Stimulated activated naive CD8-positive, alpha-beta T cell treated with anti-CD3 and anti-CD28 coated beads, Interleukin-15, Interleukin-2, amounts not matched to agents 100 U/mL and 50 U/mL, for 24 hours (primary cell): ENCODE data around the gene PTPRG.

Experiments used
- ATAC-seq: fragments of 150-1000 bp; cut with Tn5 transposase; one replicate; pipeline ENCODE4 v1.10.0; 2021
- DNase-seq: peaks from one replicate; pipeline ENCODE4 v3.0.0; 2021

PTPRG gene

DNA sequence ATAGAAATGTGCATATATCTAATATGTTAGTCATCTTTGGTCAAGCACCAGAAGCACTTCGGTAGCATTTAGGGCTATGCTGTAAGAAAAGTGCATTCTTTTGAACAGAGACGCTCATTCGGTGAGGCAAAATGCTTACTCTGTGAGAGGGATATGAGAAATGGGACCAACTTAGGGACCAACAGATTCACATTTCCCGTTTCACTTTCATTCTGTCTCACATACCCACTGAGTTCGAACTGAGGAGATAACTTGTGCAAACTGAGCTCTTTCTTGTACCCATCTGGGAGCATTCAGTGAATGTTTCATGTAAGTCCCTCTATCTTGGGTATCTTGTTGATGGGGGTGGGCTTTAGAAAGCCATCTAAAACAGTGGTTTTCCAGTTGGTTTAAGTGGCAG lies 676.6 kb downstream of the PTPRG start:
- ATAC-seq, result no peak

DNA sequence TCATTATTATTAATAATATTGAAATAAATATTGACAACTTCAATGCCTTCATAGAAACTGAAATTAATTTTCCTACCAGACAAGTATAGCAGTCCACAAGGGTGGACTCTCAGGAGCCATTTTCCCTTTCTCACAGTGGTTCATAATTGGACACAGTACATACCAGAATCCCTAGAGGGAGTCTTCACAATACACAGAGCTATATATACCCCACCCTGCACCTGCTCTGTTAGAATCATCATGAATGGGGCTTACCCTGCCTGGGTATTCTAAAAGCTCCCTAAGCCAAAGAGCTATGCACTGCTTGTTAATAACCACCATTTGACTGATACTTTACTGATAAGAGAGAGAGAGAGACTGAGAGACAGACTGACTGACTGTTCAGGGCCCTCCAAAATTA lies 677.1 kb downstream of the PTPRG start:
- no peak for DNase-seq
- ATAC-seq, result no peak

More for the DNA sequence above, 676.6 kb downstream of the PTPRG start:
- DNase-seq, result no peak

DNA sequence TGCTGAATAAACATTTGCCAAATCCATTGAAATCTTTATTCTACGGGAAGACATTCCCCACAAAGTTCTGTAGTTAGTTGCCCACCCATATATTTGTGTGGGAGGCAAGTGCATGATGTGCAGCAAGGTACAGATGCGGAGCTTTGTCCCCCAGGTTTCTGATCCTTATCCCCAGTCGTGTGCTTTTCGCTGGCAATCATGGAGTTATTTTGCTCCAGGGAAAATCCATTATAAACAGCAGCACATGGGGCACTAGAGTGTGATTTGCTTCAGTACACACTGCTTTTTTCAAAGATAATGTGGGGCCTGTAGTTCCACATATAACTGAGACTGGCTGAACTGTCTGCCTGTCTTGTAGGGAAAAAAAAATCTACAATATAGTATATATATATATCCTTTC lies 679.9 kb downstream of the PTPRG start:
- DNase-seq, result no peak
- no peak for ATAC-seq

DNA sequence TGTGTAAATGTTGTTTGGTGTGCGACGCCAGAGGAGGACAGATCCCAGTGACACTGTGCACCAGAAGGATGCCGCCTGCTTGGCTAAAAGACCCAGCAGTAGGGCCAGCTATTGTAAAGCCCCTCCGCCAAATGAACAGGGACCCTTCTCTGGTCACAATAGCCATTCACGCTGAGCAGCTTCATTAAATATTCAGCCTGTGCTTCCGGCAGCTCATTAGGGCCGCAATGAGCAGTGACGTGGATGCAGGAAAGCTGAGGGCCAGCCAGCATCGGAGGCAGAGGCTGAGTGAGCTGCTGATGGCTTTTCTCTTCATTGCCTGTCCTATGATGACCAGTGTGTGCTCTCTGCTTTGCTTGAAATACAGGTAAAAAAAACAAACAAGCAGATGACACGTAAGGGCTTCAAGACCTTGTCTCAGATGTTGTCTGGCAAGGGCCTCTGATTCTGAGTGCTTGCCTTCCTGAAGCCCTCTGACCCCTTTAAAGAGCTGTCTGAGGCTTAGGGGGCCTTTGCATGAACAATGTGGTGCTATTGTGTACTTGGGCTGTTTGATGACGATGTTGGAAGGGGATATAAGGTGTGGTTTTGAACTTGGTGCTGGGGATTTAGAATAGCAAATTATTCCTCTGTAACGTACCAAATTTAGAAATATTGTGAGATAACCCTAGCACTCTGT lies 681.6 kb downstream of the PTPRG start:
- ATAC-seq, result no peak
- DNase-seq, result no peak

DNA sequence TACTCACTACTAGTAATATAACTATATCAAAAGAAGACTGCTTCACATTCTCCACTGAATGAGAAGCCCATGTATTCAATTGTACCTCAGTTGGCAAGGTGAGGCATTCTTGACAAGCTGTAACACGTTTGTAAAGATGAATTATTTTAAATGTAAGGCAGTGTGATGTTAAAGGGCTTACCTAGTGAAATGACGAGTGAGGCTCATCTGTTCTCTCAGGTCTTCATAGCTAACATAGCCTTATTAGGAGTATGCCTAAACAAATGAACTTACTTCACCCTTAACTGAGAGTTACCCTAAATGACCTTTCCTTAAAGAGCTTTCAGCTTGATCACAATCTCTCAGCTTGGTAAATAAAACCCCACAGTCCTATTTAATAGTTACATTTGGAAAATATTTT lies 684.7 kb downstream of the PTPRG start:
- DNase-seq (no peak), ATAC-seq (no peak)

DNA sequence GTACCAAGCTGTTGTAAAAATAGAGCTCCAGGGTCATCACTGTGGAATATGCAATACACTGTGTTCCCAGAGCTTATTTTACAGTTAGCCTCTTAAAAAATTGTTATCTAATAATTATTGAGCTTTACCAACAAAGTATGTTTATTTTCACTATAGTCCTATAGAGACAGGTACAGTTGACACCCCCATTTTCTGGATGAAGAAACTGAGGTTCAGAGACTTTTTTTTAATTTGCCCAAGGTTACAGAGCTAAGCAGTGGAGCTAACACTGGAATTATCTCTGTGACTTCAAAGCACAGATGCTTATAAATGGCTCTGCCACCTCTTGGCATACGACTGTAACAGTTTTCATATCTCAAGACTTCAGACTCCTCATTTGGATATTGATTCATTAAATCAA lies 685.6 kb downstream of the PTPRG start:
- DNase-seq (no peak), ATAC-seq (no peak)

DNA sequence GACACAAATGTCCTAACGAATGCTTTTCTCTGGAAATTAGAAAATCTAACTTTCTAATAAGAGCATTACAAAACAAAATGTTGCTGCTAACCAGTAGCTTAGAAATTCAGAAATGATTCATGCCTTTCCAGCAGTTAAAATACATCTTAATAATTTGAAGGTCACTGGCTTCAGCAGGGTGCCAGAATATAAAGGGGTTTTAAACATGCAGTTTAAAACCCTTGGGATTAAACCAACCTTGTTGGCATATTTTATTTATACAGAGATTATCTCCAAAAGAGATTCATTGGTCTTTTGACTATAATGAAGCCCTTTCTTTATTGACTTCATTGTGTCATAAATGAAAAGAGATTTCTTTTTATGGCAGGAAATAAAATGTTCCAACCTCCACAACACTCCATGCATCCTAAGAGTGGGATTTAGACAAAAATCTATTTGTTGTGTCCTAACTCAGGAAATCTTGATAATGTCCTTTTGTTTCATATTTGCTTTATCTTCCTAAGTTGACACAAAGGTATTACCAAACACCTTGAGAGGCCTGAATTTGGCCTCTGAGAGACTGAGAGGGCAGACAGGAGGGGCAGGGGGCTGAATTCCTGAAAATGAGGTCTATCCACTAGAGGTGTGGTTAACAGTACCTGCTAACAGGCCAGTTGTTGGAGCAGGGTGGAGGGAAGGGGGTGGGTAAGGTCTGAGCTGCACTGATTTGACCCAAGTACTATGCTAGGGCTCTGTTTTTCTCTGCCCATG lies 687.5 kb downstream of the PTPRG start:
- no peak for DNase-seq
- ATAC-seq, result no peak

DNA sequence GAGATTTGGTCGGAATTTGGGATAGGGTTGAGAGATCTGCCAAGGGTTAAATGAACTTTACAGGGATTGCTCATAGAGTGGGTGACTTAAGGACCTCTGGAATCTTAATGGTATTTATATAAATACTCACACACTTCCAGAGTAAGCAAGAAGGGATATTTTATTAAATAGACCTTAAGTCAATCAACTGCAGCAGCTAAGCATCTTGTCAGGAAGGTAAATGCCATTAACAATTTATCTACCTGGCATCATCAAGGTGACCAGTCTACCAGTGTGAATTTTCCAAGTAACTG lies 688.1 kb downstream of the PTPRG start:
- no peak for ATAC-seq
- no peak for DNase-seq

DNA sequence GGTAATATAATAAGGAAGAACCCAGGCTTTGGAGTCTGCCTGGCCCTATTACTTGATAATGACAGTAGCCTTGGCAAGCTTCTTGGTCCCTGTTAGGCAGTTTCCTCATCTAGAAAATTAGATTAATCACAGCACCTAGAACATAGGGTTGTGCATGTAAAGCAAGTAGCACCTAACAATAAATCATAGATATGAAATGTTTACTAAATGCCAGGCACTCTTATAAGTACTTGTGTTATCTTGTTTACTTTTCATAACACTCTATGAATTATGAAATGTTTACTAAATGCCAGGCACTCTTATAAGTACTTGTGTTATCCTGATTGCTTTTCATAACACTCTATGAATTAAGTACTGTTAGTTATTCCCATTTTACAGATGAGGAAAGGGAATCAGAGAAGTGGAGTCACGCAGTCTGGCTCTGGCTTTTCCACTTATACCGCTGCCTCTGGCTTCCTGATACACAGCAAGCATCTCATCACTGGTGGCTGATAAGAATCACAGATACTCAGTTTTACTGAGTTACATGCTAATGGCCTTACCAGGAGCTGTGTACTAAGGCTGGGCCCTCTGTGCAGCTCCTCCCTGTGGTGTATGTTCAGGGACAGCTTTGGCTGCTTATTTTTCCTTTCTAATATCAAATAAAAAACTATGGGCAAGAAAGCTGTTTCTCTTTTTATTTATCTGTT lies 688.6 kb downstream of the PTPRG start:
- ATAC-seq (no peak), DNase-seq (no peak)

DNA sequence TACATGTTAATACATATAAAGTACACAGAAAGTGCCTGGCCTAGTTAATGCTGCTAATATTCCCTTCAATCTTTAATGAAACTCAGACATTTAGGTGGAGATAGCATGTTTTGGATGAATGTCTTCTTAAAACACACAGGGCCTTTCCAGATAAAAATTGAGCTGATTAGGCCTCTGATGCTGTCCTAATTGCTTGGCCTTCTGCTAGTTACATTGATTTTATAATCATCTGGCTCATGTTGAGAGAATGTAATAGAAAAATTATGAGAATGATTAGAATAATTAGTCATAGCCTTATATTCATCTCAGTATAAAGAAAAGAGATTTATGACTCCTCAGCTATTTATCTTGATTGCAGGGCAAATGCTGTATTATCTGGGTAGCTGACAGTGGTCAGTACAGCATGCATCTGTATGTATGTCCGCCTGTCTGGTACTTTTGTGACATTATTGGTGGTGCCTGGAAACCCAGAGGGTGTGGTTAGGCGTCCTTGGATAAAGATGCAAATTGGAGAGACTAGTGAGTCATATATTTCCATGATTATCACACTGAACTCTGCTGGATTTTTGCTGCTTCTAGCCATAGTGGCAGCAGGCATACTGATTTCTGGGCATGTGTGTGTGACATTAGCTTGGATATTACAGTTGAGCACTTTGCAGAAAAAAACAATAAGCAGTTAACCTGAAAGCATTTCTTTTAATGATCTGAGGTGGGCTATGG lies 691.2 kb downstream of the PTPRG start:
- ATAC-seq, result no peak

DNA sequence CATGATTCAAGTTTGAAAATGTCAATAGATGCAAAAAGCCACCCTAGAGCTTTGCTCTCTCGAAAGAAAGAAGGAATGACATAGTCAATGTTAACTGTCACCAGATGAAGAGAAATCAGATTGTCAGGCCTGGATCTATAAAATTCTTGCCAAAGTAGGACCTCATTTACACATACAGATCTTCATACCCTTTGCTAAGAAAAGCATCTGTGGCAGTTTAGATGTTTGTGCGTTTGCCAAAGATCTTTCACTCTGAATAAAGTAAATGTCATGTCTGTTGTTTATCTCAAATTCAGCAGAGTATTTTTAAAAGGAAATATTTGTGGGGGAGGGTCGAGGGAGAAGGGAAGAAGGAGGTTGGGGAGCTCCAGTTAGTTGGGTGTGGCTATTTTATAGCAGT lies 692.6 kb downstream of the PTPRG start:
- no peak for ATAC-seq
- no peak for DNase-seq

More for the DNA sequence above, 691.2 kb downstream of the PTPRG start:
- no peak for DNase-seq

DNA sequence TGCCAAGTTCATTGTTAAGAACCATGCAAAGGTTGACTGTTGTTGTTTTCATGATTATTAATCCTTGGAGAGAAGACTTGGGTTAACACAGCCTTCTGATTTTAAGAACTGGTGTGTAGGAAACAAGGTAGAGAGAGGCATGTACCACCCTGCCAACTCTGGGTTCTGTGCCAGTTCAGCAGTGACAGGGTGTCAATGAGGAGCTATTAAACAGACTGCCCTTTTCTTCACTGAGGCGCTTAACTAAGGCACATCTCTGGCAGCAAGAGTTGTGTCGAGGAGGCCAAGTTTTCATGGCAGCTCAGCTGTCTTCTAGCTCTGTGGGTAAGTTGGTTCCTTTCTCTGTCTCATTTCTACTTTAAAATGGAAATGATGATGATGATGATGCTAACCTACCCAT lies 694.4 kb downstream of the PTPRG start:
- ATAC-seq, result no peak
- no peak for DNase-seq

DNA sequence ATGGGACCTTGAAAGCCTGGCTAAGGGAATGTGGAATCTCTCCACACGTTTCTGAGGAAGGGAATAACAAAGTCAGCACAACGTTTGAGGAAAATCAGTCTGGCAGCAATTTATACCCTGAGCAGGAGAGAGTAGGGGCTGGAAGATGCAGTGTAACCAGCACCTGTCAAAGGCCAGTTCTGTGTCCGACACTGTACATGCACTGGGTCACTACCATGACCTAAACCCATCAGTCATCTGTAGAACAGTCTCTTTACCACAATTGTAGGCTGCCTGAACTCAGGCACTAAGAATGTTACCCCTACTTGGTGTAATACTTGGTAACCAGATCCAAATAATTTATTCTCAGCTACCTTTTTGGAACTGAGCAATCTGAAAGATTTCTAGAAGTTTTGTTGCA lies 698.6 kb downstream of the PTPRG start:
- DNase-seq, result no peak
- ATAC-seq, result no peak

DNA sequence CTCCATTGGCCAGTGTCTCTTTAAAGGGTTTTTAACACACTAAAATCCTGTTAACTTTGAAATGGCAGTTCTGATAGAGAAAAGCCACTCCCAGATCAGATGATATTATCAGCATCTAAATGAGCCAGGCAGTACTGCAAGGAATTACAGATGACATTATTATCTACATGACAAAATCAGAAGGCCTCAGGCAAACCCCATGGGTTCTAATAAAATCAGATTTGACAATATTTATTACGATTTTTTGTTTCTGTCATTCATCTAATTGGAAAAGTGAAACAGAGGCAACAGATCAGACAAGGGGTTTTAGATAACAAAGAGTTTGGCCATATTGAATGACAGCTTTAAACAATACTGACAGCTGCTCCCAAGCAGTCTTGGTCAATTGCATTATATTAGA lies 699.3 kb downstream of the PTPRG start:
- DNase-seq, result no peak
- no peak for ATAC-seq

DNA sequence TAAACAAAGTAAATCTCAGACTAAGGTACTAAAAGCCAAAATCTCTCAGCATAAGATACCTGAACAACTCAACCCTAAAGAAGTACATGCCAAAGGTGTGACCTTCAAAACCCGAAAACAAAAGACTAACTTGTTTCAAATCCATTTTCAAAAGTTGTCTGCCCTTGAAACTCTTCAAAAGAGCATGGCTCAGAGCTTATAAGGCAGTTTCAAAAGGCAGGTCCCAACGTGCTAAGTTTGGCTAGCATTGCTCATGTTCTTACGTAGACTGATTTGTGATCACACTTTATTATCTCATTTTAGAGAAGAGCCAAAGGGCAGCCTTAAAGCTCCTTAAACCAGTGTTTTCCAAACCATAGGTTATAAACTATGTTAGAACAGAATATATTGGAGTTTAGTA lies 699.8 kb downstream of the PTPRG start:
- no peak for DNase-seq
- ATAC-seq, result no peak

DNA sequence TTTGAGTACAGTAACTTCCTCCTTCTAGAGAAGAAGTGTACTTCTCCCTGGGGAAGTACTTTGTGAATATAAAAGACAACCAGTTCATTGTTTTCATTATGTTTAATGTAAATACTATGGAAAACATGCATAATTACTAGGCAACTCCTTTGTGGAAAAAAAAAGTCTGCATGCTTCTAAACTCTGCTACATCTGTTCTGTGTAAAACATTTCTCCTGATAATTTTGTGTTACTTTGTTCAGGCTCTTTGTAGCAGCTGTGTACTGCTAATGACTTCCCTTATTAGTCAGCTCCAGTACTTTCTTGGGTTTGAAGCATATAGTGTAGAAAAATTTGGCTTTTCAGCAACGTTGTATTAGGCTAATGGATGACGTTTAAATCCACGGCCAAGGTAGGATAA lies 700.4 kb downstream of the PTPRG start:
- ATAC-seq, result no peak
- no peak for DNase-seq

DNA sequence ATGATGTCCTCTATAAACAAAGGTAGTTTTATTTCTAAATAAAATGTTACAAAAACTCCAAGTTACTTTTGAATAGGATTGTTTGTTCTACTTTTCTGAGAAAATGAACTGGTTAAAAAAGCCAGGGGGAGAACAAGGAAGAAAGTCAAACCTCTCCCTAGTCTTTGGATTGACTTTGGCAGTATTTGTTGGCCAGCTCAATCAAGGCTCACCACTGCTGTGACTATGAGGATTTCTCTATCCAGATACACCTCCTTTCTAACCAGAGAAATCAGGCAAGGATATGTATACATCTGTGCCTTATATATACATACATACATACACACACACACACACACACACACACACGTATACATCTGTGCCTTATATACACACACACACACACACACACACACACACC lies 704.2 kb downstream of the PTPRG start:
- ATAC-seq (no peak), DNase-seq (no peak)

DNA sequence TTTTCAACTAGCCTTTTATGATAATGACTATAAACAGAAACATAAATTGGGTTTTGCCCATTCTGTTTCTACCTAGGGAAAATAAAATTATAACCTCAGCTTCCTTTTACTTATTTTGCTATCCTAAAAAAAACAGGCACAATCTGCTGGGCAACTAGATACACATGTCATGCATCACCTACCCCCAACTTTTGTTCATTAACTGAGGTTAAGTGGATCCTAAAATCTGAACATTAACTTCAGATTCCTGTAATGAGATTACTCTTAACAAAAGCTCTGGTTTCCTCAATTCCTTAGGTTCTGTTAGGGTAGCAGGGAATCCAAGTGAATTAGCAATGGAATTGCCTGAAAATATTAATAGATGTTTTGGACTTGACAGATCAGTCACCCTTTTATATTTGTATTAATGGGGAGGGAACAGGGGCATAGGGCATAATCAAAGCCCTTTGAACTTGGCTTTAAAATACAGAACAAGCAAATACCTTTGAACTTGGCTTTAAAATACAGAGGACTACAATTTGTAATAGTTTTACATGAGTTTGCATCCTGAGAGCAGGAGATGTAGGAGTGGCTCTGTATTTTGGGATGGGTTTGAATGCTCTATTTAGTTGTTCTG lies 705.4 kb downstream of the PTPRG start:
- ATAC-seq (no peak), DNase-seq (no peak)

DNA sequence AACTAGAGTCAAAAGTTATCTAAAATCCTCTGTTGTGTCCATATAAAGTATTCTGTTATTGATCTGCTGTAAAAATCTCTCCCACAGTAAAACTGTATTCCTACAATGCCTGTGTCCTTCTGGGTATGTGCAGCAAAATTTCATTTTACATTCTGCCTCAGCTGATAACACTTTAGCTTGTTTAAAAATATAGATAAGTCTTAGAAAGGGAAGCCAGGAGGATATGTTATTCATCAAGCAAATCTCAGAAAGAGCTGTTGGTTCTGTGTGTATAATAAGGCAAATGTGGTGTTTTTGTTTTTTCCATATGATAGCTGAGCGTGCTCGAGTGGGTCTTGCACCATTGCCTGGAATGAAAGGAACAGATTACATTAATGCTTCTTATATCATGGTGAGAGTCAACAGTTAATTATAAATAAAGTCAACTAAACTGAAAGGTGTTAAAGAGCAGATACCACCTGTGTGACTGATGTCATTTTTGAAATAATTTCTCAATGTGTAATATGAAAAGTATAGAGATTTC lies 715.3 kb downstream of the PTPRG start:
- ATAC-seq, result no peak
- no peak for DNase-seq

DNA sequence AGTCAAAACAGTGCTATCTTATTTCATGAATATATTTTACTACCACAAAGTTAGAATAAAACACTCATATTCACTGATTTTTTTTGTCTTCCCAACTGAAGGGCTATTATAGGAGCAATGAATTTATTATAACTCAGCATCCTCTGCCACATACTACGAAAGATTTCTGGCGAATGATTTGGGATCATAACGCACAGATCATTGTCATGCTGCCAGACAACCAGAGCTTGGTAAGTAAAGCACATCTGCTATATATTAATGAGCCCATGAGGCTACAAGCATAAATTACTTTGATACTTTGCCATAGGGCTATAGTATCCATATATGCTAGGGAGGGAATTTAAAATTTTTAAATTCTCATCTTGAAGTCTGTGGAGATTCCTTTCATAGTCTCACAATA lies 716.1 kb downstream of the PTPRG start:
- ATAC-seq, result no peak
- no peak for DNase-seq

DNA sequence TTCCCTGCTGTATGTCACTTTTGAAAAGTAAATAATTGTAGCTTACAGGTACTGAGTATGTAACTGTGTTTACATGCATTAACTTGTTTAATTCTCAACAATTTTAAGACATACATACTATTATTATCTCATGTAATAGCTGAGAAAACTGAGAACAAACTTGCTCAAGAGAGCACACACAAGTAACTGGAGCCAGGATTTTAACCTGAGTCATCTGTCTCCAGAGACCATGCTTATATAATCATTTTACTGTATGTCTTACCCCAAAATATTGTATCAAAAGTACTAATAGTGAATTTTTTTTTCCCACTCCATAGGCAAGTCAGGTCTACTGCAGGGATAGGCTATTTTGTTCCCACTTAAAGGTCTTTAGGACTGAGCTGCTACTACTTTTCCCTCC lies 716.6 kb downstream of the PTPRG start:
- DNase-seq (no peak), ATAC-seq (no peak)

DNA sequence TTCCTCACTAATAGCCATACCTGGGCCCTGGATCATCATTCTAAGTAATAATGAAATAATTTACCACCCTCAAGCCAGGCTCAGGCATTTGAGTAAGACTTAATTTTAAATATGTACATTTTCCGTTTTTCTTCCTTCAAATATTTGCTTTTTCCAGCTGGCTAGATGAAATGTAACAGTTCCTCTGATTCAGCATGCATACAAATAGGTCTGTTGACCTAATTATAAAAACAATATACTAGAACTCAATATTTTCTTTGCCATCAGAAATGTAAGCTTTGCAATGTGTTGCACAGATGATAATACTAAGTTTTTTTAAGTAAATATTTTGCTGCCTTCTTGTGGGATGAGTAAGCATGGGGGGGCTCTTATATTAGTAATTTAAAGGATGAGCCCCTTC lies 720.4 kb downstream of the PTPRG start:
- ATAC-seq (no peak), DNase-seq (no peak)
